Gastrocnemius medialis (tissue), 4 donors: Measurements from ENCODE around the gene DRC1. TPM values are rescaled to one million over a fixed set of nuclear protein-coding genes. Genes with fewer than 3 reads are reported as not detected.
A peak's percentile ranks its signal among the peaks of the same experiment; 100 is the strongest.
"Not testable (repeated sequence)": the region's sequence is repeated elsewhere in the genome, so short reads cannot be mapped to it uniquely, and the experiment has no call there.

Experiments
- ATAC-seq, 2 donors: fragments of 150-250 bp; one replicate each; pipeline ENCODE4 v1.9.1; 2016
- DNase-seq, 2 donors: peaks; one replicate each; pipeline ENCODE4 v3.0.0-alpha.2; 2019
- H3K27ac ChIP-seq, 4 donors: fragments of 200-600 bp; sonication (generic); 1 replicate in 1 of 4; 2 replicates in 3 of 4; pipeline ENCODE4 v1.5.1; 2016 to 2018; ENCODE audit warnings: mild to moderate bottlenecking in 2 of 4, moderate library complexity in 1 of 4
- H3K27me3 ChIP-seq, 3 donors: fragments of 200-600 bp; sonication (generic) in 2 of 3; 1 replicate in 1 of 3; 2 replicates in 2 of 3; pipeline versions ENCODE4 v1.5.1 to v1.6.0; 2016 to 2019; ENCODE audit warnings: mild to moderate bottlenecking in 1 of 3, moderate library complexity in 1 of 3
- H3K36me3 ChIP-seq, 2 donors: fragments of 200-600 bp; sonication (generic) in 1 of 2; one replicate each; pipeline ENCODE4 v1.5.1; 2017 to 2018
- H3K4me1 ChIP-seq, 2 donors: fragments of 200-600 bp; sonication (generic) in 1 of 2; one replicate each; pipeline ENCODE4 v1.5.1; 2016 to 2017; ENCODE audit warnings: mild to moderate bottlenecking in 2 of 2
- H3K4me3 ChIP-seq, 4 donors: fragments of 200-600 bp; sonication (generic) in 3 of 4; 1 replicate in 1 of 4; 2 replicates in 3 of 4; pipeline ENCODE4 v1.5.1; 2016 to 2019; ENCODE audit warnings: mild to moderate bottlenecking in 2 of 4
- H3K9me3 ChIP-seq, 3 donors: fragments of 200-600 bp; sonication (generic) in 2 of 3; 1 replicate in 1 of 3; 2 replicates in 2 of 3; pipeline ENCODE4 v1.5.1; 2016 to 2019
- CTCF ChIP-seq, 5 experiments: fragments of 450-650 bp in 3 of 5; fragments of 200-600 bp in 2 of 5; sonication (generic) in 2 of 5; IDR thresholded peaks in 4 of 5; conservative IDR thresholded peaks in 1 of 5; 1 replicate in 4 of 5; 2 replicates in 1 of 5; pipeline ENCODE4 v1.5.1; 2016 to 2019; ENCODE audit warnings: antibody characterized with exemption in 5 of 5, mild to moderate bottlenecking in 3 of 5, moderate library complexity in 3 of 5
- POLR2A ChIP-seq, 2 donors: fragments of 450-650 bp; IDR thresholded peaks; one replicate each; pipeline ENCODE4 v1.6.1; 2017; ENCODE audit warnings: antibody characterized with exemption in 2 of 2, mild to moderate bottlenecking in 2 of 2, moderate library complexity in 2 of 2
- in situ Hi-C, 4 donors: fragments of 200-750 bp; cut with MboI; loops; one replicate each; pipeline versions ENCODE4 v1.15.0 to v1.8.0; 2017; ENCODE audit warnings: low sequenced_read_pairs in 4 of 4
- intact Hi-C: fragments of 100-400 bp; cut with DNase I; formaldehyde crosslinking; loops from one replicate; pipeline ENCODE4 v1.15.1; 2023; ENCODE audit warnings: low total_unique reads
- total RNA-seq, 4 donors: library from RNA; depleted of rRNA; stranded (reverse); fragments of >200 nt; gene quantifications; one replicate each; pipeline versions ENCODE4 v1.1.0 to v1.2.3, GENCODE V29; 2016

The DRC1 gene
- total RNA-seq = not detected

DNA sequence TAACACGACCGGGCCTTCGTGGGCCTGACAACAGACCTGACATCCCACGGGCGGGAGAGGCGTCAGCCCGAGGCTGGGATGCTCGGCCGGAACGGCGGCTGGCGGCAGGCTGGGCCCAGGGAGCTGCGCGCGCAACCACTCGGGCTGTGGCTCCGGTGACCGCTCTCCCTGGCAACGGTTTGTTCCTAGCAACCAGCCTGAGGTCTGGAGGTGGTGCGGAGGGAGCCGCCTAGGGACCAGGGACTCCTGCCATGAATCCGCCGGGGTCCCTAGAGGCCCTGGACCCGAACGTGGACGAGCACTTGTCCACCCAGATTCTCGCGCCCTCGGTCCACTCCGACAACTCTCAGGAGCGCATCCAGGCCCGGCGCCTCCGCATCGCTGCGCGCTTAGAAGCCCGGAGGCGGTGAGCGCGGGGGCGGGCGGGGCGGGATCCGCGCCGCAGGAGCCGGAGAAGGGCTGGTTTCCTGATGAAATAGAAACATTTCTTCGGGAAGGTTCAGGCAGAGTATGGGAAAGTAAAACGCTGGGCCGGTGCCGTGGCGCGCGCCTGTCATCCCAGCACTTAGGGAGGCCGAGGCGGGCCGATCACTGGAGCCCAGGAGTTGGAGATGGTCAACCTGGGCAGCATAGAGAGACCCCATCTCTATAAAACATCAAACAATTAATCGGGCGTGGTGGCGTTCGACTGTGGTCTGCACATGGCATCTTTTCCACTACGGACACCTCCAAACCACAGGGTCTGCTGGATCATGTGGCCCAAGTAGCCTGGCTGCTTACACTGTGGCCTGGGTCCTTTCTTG, at the start of gene DRC1:
Gene DRC1, plus strand, starts transcription at position 182 of the 803 bp plus-strand sequence. Its CDS starts 70 bp downstream, at position 252.
- H3K9me3 ChIP-seq = no peaks in the 10 kb centered on the region
- peaks cover 4 to 6% of the 10 kb centered on the region in 2 donors for H3K4me1 ChIP-seq
- in situ Hi-C loops = no loop called here
- H3K27ac ChIP-seq = no peak within 1 kb of the TSS
- DNase-seq (peak; percentile 3 to 14), ATAC-seq (peak in 1 of 2 donors; percentile 52)
- intact Hi-C loops = no loop called here
- H3K36me3 ChIP-seq = no peaks in the 10 kb centered on the region
- no peaks in the 10 kb centered on the region for H3K27me3 ChIP-seq
- TF ChIP-seq POLR2A (IDR thresholded peaks at IDR 0.05) = no peak
- TF ChIP-seq CTCF (IDR thresholded peaks at IDR 0.05 in 4 of 5, conservative IDR thresholded peaks at IDR 0.05 in 1 of 5) = no peak
- H3K4me3 ChIP-seq = peak within 1 kb of the TSS in 2 of 4 donors; percentile 7 to 20

DNA sequence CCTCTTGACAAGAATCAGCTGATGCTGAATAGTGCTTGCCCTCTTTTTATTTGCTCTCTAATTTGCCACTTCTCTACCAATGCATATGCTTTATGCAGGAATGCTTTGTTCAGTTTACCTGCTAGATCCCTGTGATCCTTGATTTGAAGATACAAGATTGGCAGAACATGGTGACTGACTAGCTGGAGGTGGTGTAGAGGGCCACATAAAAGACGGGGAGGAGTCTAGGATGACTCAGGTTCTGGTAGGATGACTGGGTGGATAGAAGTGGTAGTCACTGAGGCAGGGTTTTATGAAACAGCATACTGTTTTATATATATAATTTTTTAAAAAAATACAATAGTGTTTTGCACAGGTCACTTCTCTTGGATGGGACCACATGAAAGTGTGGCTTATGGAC, 48.8 kb upstream of the DRC1 start:
- DNase-seq = no peak
- Histone ChIP-seq H3K36me3 (no peaks in the 10 kb centered on the region), H3K4me3 (no peak overlapping the region), H3K27ac (no peak overlapping the region), H3K9me3 (no peaks in the 10 kb centered on the region), H3K27me3 (no peaks in the 10 kb centered on the region), H3K4me1 (peaks cover 15 to 25% of the 10 kb centered on the region in 2 donors)
- in situ Hi-C loops = no loop called here
- ATAC-seq = no peak
- TF ChIP-seq CTCF (IDR thresholded peaks at IDR 0.05 in 4 of 5, conservative IDR thresholded peaks at IDR 0.05 in 1 of 5) (no peak), POLR2A (IDR thresholded peaks at IDR 0.05) (no peak)
- intact Hi-C loops = no loop called here

DNA sequence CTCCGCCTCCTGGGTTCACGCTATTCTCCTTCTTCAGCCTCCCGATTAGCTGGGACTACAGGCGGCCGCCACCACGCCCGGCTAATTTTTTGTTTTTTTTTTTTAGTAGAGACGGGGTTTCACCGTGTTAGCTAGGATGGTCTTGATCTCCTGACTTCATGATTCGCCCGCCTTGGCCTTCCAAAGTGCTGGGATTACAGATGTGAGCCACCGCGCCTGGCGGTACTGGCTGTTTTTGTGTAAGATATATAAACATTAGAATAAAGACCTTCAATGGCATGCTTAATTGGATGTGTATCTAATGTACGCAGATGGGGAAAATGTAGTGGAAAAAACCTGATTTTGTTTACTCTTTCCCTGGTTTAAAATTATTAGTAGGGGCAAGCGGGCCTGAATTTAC, 47.3 kb upstream of the DRC1 start:
- H3K27me3 ChIP-seq, H3K4me3 ChIP-seq, DNase-seq, H3K9me3 ChIP-seq, H3K36me3 ChIP-seq, intact Hi-C loops, ATAC-seq, in situ Hi-C loops: not testable (repeated sequence)
- Histone ChIP-seq H3K4me1 (peaks cover 17 to 25% of the 10 kb centered on the region in 2 donors), H3K27ac (peak overlapping the region in 3 of 4 donors; percentile 81 to 83 (median 82))

- in situ Hi-C loops (no loop called here), intact Hi-C loops (no loop called here)
- H3K27ac ChIP-seq = peak overlapping the region; percentile 38 to 83 (median 82)
- TF ChIP-seq POLR2A (IDR thresholded peaks at IDR 0.05) (no peak), CTCF (IDR thresholded peaks at IDR 0.05 in 4 of 5, conservative IDR thresholded peaks at IDR 0.05 in 1 of 5) (no peak)
- H3K27me3 ChIP-seq = no peaks in the 10 kb centered on the region
- H3K9me3 ChIP-seq = no peaks in the 10 kb centered on the region
- H3K4me1 ChIP-seq = peaks cover 26 to 34% of the 10 kb centered on the region in 2 donors
- ATAC-seq = peak; percentile 95 to 97
- peak; percentile 18 to 23 for DNase-seq
- H3K4me3 ChIP-seq = peak overlapping the region in 3 of 4 donors; percentile 17 to 22 (median 22)
- H3K36me3 ChIP-seq = no peaks in the 10 kb centered on the region
These were observed 46.4 kb upstream of the DRC1 start for GRCh38 chr2:26355038-26355995.

GRCh38 chr2:26356111-26356510, 45.6 kb upstream of the DRC1 start:
- DNase-seq = no peak
- TF ChIP-seq CTCF (IDR thresholded peaks at IDR 0.05 in 4 of 5, conservative IDR thresholded peaks at IDR 0.05 in 1 of 5) (no peak), POLR2A (IDR thresholded peaks at IDR 0.05) (no peak)
- peaks cover 27 to 37% of the 10 kb centered on the region in 2 donors for H3K4me1 ChIP-seq
- H3K4me3 ChIP-seq = no peak overlapping the region
- no peaks in the 10 kb centered on the region for H3K36me3 ChIP-seq
- H3K9me3 ChIP-seq = no peaks in the 10 kb centered on the region
- intact Hi-C loops (no loop called here), in situ Hi-C loops (no loop called here)
- peak overlapping the region; percentile 38 to 83 (median 82) for H3K27ac ChIP-seq
- ATAC-seq = no peak
- no peaks in the 10 kb centered on the region for H3K27me3 ChIP-seq
